ENCODE data around the gene ZNF175.

DNA sequence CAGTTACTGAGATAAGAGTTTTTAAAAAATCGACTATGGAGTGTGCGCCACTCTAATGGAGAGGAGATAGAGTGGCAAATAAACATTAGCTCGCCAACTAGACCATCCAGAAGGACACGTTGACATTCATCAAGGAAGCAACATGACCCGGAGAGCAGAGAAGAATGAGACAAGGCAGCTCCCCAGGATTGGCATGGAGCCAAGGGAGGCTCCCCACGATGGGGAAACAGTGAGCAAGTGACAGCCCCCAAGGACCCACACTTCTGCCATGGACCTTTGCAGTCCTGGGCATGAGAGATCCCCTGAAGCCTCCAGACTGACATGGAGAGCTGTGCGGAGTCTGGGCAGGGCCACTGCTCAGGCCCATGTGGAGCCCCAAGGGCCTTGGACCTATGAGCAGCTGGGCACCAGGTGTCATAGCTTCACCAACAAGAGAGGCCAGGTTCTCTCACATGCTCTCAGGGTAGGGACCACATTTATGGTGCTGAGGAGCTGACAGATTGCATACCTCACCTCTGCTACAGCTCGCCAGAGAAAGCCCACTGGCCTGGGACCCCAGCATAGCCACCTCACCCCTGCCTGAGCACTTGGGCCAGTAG is 46.3 kb upstream of the ZNF175 start:
- TF ChIP-seq TCF7 (IDR thresholded peaks at IDR 0.05; ENCODE audit: borderline replicate concordance) (no peak), POU2F2 (IDR thresholded peaks at IDR 0.05; ENCODE audit: borderline replicate concordance, low read depth, low read length) (no peak), CTCF (IDR thresholded peaks at IDR 0.05 in 2 of 3, conservative IDR thresholded peaks at IDR 0.05 in 1 of 3; ENCODE audit: control insufficient read depth in 2 of 3, extremely low read depth in 1 of 3, insufficient read depth in 1 of 3, low read depth in 3 of 3, low read length in 3 of 3) (no peak), SRF (IDR thresholded peaks at IDR 0.05; ENCODE audit: low read depth in 2 of 2, low read length in 2 of 2) (no peak)
